Measurements from ENCODE around the gene ACADL. TPM values are rescaled to one million over a fixed set of nuclear protein-coding genes. Genes with fewer than 3 reads are reported as not detected.

The ACADL gene
- not detected in 2 replicates for total RNA-seq (2014; rRNA removed; shearing (Covaris generic))

GRCh38 chr2:210224941-210225672 lies at the start of gene ACADL:
ACADL (minus strand) TSS chr2:210225447; CDS start chr2:210225263, 184 bp downstream.
- in situ Hi-C loops (cut with HindIII; ENCODE audit: low sequenced_read_pairs): no loop called here
- DNase-seq (ENCODE audit: low spot score): peak; percentile 21

- in situ Hi-C loops (cut with HindIII; ENCODE audit: low sequenced_read_pairs): no loop called here
- no peak for DNase-seq (ENCODE audit: low spot score)
Measured at GRCh38 chr2:210271300-210271699, 46.1 kb upstream of the ACADL start.

- DNase-seq (ENCODE audit: low spot score): no peak
- in situ Hi-C loops (cut with HindIII; ENCODE audit: low sequenced_read_pairs): no loop called here
Measured at GRCh38 chr2:210269148-210269547, 43.9 kb upstream of the ACADL start.

- no peak for DNase-seq (ENCODE audit: low spot score)
- in situ Hi-C loops (cut with HindIII; ENCODE audit: low sequenced_read_pairs): no loop called here
Measured at GRCh38 chr2:210268281-210268680, 43.0 kb upstream of the ACADL start.

GRCh38 chr2:210267698-210268097 lies 42.5 kb upstream of the ACADL start:
- in situ Hi-C loops (cut with HindIII; ENCODE audit: low sequenced_read_pairs): no loop called here
- DNase-seq (ENCODE audit: low spot score): no peak

GRCh38 chr2:210264282-210264681 lies 39.0 kb upstream of the ACADL start:
- in situ Hi-C loops (cut with HindIII; ENCODE audit: low sequenced_read_pairs): no loop called here
- no peak for DNase-seq (ENCODE audit: low spot score)

GRCh38 chr2:210263841-210264240 lies 38.6 kb upstream of the ACADL start:
- no peak for DNase-seq (ENCODE audit: low spot score)
- in situ Hi-C loops (cut with HindIII; ENCODE audit: low sequenced_read_pairs): no loop called here

- DNase-seq (ENCODE audit: low spot score): peak; percentile 90
- in situ Hi-C loops (cut with HindIII; ENCODE audit: low sequenced_read_pairs): no loop called here
Measured at GRCh38 chr2:210262036-210262435, 36.8 kb upstream of the ACADL start.

GRCh38 chr2:210259687-210260086 lies 34.4 kb upstream of the ACADL start:
- DNase-seq (ENCODE audit: low spot score): peak; percentile 29
- in situ Hi-C loops (cut with HindIII; ENCODE audit: low sequenced_read_pairs): no loop called here

- DNase-seq (ENCODE audit: low spot score): no peak
- in situ Hi-C loops (cut with HindIII; ENCODE audit: low sequenced_read_pairs): no loop called here
Measured at GRCh38 chr2:210252699-210253606, 27.7 kb upstream of the ACADL start.

- DNase-seq (ENCODE audit: low spot score): no peak
- in situ Hi-C loops (cut with HindIII; ENCODE audit: low sequenced_read_pairs): no loop called here
Measured at GRCh38 chr2:210250622-210251021, 25.4 kb upstream of the ACADL start.

- in situ Hi-C loops (cut with HindIII; ENCODE audit: low sequenced_read_pairs): no loop called here
- DNase-seq (ENCODE audit: low spot score): no peak
Measured at GRCh38 chr2:210233487-210233886, 8.2 kb upstream of the ACADL start.

GRCh38 chr2:210230984-210231383 lies 5.7 kb upstream of the ACADL start:
- DNase-seq (ENCODE audit: low spot score): no peak
- in situ Hi-C loops (cut with HindIII; ENCODE audit: low sequenced_read_pairs): no loop called here

- DNase-seq (ENCODE audit: low spot score): no peak
- in situ Hi-C loops (cut with HindIII; ENCODE audit: low sequenced_read_pairs): no loop called here
Measured at GRCh38 chr2:210230518-210230917, 5.3 kb upstream of the ACADL start.

- DNase-seq (ENCODE audit: low spot score): no peak
- in situ Hi-C loops (cut with HindIII; ENCODE audit: low sequenced_read_pairs): no loop called here
Measured at GRCh38 chr2:210228586-210228985, 3.3 kb upstream of the ACADL start.

- in situ Hi-C loops (cut with HindIII; ENCODE audit: low sequenced_read_pairs): no loop called here
- DNase-seq (ENCODE audit: low spot score): no peak
Measured at GRCh38 chr2:210227290-210228088, 2.2 kb upstream of the ACADL start.

- DNase-seq (ENCODE audit: low spot score): no peak
- in situ Hi-C loops (cut with HindIII; ENCODE audit: low sequenced_read_pairs): no loop called here
Measured at GRCh38 chr2:210226223-210226622, 976 bp upstream of the ACADL start.

- no peak for DNase-seq (ENCODE audit: low spot score)
- in situ Hi-C loops (cut with HindIII; ENCODE audit: low sequenced_read_pairs): no loop called here
Measured at GRCh38 chr2:210224591-210224940, 681 bp downstream of the ACADL start.

- in situ Hi-C loops (cut with HindIII; ENCODE audit: low sequenced_read_pairs): no loop called here
- no peak for DNase-seq (ENCODE audit: low spot score)
Measured at GRCh38 chr2:210215120-210215519, 10.1 kb downstream of the ACADL start.

- in situ Hi-C loops (cut with HindIII; ENCODE audit: low sequenced_read_pairs): no loop called here
- DNase-seq (ENCODE audit: low spot score): no peak
Measured at GRCh38 chr2:210210185-210210584, 15.1 kb downstream of the ACADL start.

All from G401 (cell line).